ENCODE measurements around the gene LIX1L.

LIX1L gene

DNA sequence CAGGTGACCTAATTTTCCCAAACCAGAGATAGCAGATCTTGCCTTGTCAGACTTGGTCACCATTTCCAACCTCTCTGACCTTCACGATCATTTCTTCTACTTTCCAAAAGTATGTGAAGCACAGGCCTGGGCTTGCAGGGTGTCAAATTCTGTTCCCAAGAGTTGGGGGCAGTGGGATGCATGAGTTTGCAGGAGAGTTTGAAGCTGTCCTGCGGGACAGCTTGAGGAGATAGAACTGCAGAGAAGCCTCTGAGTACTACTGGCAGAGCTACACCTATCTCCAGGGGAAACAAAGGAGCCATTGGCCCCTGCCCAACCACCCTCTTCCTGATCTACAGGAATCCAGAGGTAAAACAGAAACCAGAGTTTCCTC lies 27.3 kb upstream of the LIX1L start:
- H3K4me3 ChIP-seq (ENCODE audit: low read length): no peak overlapping the region
- TF ChIP-seq, protein P1, sequence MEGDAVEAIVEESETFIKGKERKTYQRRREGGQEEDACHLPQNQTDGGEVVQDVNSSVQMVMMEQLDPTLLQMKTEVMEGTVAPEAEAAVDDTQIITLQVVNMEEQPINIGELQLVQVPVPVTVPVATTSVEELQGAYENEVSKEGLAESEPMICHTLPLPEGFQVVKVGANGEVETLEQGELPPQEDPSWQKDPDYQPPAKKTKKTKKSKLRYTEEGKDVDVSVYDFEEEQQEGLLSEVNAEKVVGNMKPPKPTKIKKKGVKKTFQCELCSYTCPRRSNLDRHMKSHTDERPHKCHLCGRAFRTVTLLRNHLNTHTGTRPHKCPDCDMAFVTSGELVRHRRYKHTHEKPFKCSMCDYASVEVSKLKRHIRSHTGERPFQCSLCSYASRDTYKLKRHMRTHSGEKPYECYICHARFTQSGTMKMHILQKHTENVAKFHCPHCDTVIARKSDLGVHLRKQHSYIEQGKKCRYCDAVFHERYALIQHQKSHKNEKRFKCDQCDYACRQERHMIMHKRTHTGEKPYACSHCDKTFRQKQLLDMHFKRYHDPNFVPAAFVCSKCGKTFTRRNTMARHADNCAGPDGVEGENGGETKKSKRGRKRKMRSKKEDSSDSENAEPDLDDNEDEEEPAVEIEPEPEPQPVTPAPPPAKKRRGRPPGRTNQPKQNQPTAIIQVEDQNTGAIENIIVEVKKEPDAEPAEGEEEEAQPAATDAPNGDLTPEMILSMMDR (IDR thresholded peaks at IDR 0.05; ENCODE audit: insufficient read depth, low read depth, low read length, missing control alignments): no peak

DNA sequence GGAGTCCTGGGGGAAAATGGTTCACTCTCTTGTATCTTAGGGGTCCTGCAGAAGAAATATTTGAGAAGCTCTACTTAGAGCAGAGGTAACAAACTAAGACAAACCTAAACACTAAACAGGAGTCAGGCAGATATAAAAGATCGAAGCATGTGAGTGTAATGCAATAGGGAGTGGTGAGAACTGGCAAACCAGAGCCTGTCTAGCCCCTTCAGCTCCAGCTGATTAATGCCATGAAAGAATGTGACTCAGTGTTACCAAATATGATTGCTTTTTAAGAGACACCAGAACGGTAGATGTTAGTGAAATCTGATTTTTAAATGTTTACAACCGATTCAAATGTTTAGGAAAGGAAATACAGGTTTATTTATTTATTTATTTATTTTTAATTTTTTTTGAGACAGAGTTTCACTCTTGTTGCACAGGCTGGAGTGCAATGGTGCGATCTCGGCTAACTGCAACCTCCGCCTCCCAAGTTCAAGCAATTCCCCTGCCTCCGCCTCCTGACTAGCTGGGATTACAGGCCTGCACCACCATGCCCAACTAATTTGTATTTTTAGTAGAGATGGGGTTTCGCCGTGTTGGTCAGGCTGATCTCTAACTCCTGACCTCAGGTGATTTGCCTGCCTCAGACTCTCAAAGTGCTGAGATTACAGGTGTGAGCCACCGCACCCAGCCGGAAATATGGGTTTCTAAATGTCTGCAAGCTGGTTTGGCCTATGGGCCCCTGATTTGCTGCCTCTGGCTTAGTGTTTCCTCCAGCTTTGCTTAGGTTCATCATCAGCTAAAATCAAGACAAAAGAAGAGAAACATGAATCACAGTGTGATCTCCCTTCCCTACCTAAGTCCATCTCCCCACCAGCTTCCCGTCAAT lies 26.4 kb upstream of the LIX1L start:
- no peak overlapping the region for H3K4me3 ChIP-seq (ENCODE audit: low read length)
- peak; percentile 69 for DNase-seq (ENCODE audit: low read depth)
- TF ChIP-seq, protein P1 (IDR thresholded peaks at IDR 0.05; ENCODE audit: insufficient read depth, low read depth, low read length, missing control alignments): no peak

More for the DNA sequence above, 27.3 kb upstream of the LIX1L start:
- no peak for DNase-seq (ENCODE audit: low read depth)

- DNase-seq (ENCODE audit: low read depth): no peak
- no peak overlapping the region for H3K4me3 ChIP-seq (ENCODE audit: low read length)
- TF ChIP-seq, protein P1 (IDR thresholded peaks at IDR 0.05; ENCODE audit: insufficient read depth, low read depth, low read length, missing control alignments): no peak
These were observed 25.4 kb upstream of the LIX1L start for GRCh38 chr1:145983206-145983675.

DNA sequence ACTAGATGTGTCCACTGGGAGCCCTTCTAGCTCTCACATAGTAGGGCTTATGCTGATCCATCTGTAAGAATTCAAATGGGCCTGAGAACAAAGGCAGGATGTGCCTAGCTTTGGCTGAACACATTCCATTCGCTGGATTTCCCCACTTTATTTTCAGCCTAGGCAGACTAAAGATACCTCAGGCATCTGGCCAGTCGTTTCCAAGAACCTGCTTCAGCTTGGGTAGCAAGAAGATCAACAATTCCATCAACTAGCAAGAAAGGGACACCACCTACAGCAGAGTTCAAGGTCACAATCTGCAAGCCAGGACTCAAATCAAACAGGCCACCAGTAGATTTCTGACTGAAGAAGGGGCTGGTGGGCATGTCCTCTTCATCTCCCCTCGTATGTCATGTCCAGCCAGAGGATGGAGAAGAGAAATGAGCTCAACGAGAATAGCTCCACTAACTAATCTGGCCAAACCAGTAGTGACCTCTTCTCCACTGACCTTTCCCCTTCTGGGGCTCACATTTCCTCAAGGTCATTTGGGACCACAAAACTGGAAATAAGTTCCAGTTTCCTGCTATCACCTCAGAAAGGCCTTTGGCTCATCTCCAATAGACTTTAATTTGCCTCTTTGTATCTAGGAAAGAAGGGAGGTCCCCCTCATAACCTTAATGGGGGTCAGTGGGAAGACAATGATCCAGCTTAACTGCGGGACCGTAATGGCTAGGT lies 24.4 kb upstream of the LIX1L start:
- DNase-seq (ENCODE audit: low read depth): no peak
- TF ChIP-seq, protein P1 (IDR thresholded peaks at IDR 0.05; ENCODE audit: insufficient read depth, low read depth, low read length, missing control alignments): no peak
- H3K4me3 ChIP-seq (ENCODE audit: low read length): no peak overlapping the region

GRCh38 chr1:145980457-145980994 lies 22.7 kb upstream of the LIX1L start:
- no peak overlapping the region for H3K4me3 ChIP-seq (ENCODE audit: low read length)
- TF ChIP-seq, protein P1 (IDR thresholded peaks at IDR 0.05; ENCODE audit: insufficient read depth, low read depth, low read length, missing control alignments): no peak
- DNase-seq (ENCODE audit: low read depth): no peak

- H3K4me3 ChIP-seq (ENCODE audit: low read length): peak overlapping the region; percentile 3
- TF ChIP-seq, protein P1 (IDR thresholded peaks at IDR 0.05; ENCODE audit: insufficient read depth, low read depth, low read length, missing control alignments): no peak
- DNase-seq (ENCODE audit: low read depth): peak; percentile 49
These were observed 22.1 kb upstream of the LIX1L start for GRCh38 chr1:145979746-145980456.

All from epithelial cell of esophagus (primary cell).